Osteoblast (primary cell): Measurements from ENCODE around the gene GAB2. TPM values are rescaled to one million over a fixed set of nuclear protein-coding genes. Genes with fewer than 3 reads are reported as not detected.
A peak's percentile ranks its signal among the peaks of the same experiment; 100 is the strongest.

ENCODE experiments used
- DNase-seq: peaks from one replicate; pipeline ENCODE4 v3.0.0; 2011; ENCODE audit warnings: low spot score, mixed read lengths; ENCODE audit not compliant: insufficient read length; ENCODE audit errors: missing footprints
- H2AFZ ChIP-seq: 2 replicates; pipeline ENCODE4 v1.6.0; 2011; ENCODE audit warnings: mild to moderate bottlenecking, low read length
- H3K27ac ChIP-seq: 2 replicates; pipeline ENCODE4 v1.5.1; 2011; ENCODE audit warnings: mild to moderate bottlenecking, low read depth, low read length, moderate library complexity
- H3K27me3 ChIP-seq: 2 replicates; pipeline ENCODE4 v1.6.0; 2012; ENCODE audit warnings: mild to moderate bottlenecking, control low read depth, inconsistent platforms, low read length, moderate library complexity; ENCODE audit not compliant: insufficient read depth
- H3K36me3 ChIP-seq: 2 replicates; pipeline ENCODE4 v1.5.1; 2011; ENCODE audit warnings: mild to moderate bottlenecking, low read length, control low read depth, moderate library complexity; ENCODE audit not compliant: insufficient read depth
- H3K4me1 ChIP-seq: 2 replicates; pipeline ENCODE4 v1.5.1; 2011; ENCODE audit warnings: mild to moderate bottlenecking, low read length, control low read depth, moderate library complexity; ENCODE audit not compliant: insufficient read depth
- H3K4me2 ChIP-seq: 2 replicates; pipeline ENCODE4 v1.6.0; 2011; ENCODE audit warnings: mild to moderate bottlenecking, low read length; ENCODE audit not compliant: insufficient read depth
- H3K4me3 ChIP-seq: fragments of 200-600 bp; sonication (generic); 3 replicates; pipeline ENCODE4 v1.5.1; 2012; ENCODE audit warnings: mild to moderate bottlenecking, low read length, inconsistent platforms; ENCODE audit not compliant: insufficient read depth
- H3K79me2 ChIP-seq: 2 replicates; pipeline ENCODE4 v1.6.0; 2012; ENCODE audit warnings: mild to moderate bottlenecking, low read length, control low read depth, inconsistent platforms; ENCODE audit not compliant: insufficient read depth
- H3K9me3 ChIP-seq: 2 replicates; pipeline ENCODE4 v1.5.1; 2011; ENCODE audit warnings: low read depth, low read length, control low read depth
- H4K20me1 ChIP-seq: 2 replicates; pipeline ENCODE4 v1.6.0; 2012; ENCODE audit warnings: mild to moderate bottlenecking, low read length, control low read depth; ENCODE audit not compliant: insufficient read depth
- total RNA-seq: library from RNA; depleted of rRNA; stranded (reverse); fragments of >200 nt; gene quantifications from 2 replicates; pipeline ENCODE4 v1.2.3, GENCODE V29; 2012
- TF ChIP-seq, protein P1 (sequence below): IDR thresholded peaks from 2 replicates; pipeline ENCODE4 v1.5.1; 2011; ENCODE audit warnings: mild to moderate bottlenecking, low read depth, low read length, moderate library complexity; ENCODE audit errors: extremely low read depth

GAB2 gene
- total RNA-seq, 1 donor = 18.5 TPM

DNA sequence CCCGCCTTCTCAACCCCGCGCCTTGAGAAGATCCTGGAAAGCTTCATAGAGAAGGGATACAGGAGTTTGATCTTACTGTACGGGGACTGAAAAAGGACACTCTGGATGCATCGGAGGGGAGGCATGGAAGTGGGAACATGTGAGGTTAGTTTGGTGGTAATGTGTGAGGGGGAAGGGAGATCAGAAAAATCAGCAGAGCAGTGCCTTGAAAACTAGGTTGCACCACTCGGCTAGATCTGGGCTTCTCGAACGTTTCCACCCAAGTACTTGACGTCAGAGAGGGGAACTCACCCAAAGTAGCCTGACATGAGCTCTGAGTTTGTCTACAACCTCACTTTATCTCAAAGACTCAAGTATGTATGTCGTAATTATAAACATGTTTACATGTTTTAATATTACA is 214.4 kb downstream of the GAB2 start:
- peak; percentile 32 for DNase-seq
- Histone ChIP-seq H3K36me3 (peaks cover 70% of the 10 kb centered on the region), H3K4me3 (no peak overlapping the region), H3K4me2 (no peak overlapping the region), H3K9me3 (no peaks in the 10 kb centered on the region), H3K79me2 (peaks cover 38% of the 10 kb centered on the region), H3K27ac (no peak overlapping the region), H4K20me1 (peaks cover 18% of the 10 kb centered on the region), H2AFZ (no peak overlapping the region), H3K27me3 (no peaks in the 10 kb centered on the region), H3K4me1 (peaks cover 6% of the 10 kb centered on the region)
- TF ChIP-seq, protein P1, sequence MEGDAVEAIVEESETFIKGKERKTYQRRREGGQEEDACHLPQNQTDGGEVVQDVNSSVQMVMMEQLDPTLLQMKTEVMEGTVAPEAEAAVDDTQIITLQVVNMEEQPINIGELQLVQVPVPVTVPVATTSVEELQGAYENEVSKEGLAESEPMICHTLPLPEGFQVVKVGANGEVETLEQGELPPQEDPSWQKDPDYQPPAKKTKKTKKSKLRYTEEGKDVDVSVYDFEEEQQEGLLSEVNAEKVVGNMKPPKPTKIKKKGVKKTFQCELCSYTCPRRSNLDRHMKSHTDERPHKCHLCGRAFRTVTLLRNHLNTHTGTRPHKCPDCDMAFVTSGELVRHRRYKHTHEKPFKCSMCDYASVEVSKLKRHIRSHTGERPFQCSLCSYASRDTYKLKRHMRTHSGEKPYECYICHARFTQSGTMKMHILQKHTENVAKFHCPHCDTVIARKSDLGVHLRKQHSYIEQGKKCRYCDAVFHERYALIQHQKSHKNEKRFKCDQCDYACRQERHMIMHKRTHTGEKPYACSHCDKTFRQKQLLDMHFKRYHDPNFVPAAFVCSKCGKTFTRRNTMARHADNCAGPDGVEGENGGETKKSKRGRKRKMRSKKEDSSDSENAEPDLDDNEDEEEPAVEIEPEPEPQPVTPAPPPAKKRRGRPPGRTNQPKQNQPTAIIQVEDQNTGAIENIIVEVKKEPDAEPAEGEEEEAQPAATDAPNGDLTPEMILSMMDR = no peak

DNA sequence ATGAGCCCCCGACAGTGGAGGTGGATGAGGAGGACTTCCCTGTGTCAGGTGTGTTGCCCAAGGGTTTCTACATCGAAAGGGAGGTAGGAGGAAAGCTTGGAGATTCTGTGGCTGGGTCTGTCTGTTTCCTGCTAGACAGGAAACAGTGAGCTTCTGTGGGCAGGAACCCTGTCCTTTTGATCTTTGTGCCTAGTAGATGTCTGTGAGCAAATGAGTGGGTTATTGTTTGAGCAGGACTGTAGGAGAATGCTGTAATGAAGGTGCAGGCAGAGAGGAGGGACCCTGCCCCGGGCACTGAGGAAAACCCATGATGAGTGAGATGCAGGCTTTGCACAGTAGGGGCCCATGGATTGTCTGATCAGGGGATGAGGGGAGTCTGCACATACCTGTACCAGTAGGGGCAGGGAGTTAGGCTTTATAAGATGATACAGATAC is 214.9 kb downstream of the GAB2 start:
- Histone ChIP-seq H3K79me2 (peaks cover 42% of the 10 kb centered on the region), H3K36me3 (peaks cover 68% of the 10 kb centered on the region), H3K4me3 (no peak overlapping the region), H3K4me1 (peaks cover 2% of the 10 kb centered on the region), H3K9me3 (no peaks in the 10 kb centered on the region), H3K27me3 (no peaks in the 10 kb centered on the region), H2AFZ (no peak overlapping the region), H4K20me1 (peaks cover 23% of the 10 kb centered on the region), H3K4me2 (no peak overlapping the region), H3K27ac (no peak overlapping the region)
- TF ChIP-seq, protein P1 = no peak
- DNase-seq = peak; percentile 68

GRCh38 chr11:78201096-78201818 is 216.4 kb downstream of the GAB2 start:
- H3K36me3 ChIP-seq = peaks cover 55% of the 10 kb centered on the region
- peaks cover 26% of the 10 kb centered on the region for H4K20me1 ChIP-seq

GRCh38 chr11:78200553-78200952 is 217.1 kb downstream of the GAB2 start:
- Histone ChIP-seq H3K27ac (no peak overlapping the region), H2AFZ (no peak overlapping the region), H4K20me1 (peaks cover 30% of the 10 kb centered on the region), H3K27me3 (no peaks in the 10 kb centered on the region), H3K79me2 (peaks cover 54% of the 10 kb centered on the region), H3K9me3 (no peaks in the 10 kb centered on the region), H3K36me3 (peaks cover 50% of the 10 kb centered on the region), H3K4me2 (no peak overlapping the region), H3K4me1 (no peaks in the 10 kb centered on the region), H3K4me3 (no peak overlapping the region)
- DNase-seq = peak; percentile 53
- TF ChIP-seq, protein P1 = no peak

More at GRCh38 chr11:78201096-78201818, 216.4 kb downstream of the GAB2 start:
- TF ChIP-seq, protein P1 = no peak
- Histone ChIP-seq H3K4me2 (no peak overlapping the region), H3K27ac (no peak overlapping the region), H3K27me3 (no peaks in the 10 kb centered on the region), H3K4me3 (no peak overlapping the region), H2AFZ (no peak overlapping the region), H3K4me1 (no peaks in the 10 kb centered on the region), H3K79me2 (peaks cover 47% of the 10 kb centered on the region), H3K9me3 (no peaks in the 10 kb centered on the region)
- peak; percentile 21 for DNase-seq
